ENCODE measurements around the gene MMP23B. TPM values are rescaled to one million over a fixed set of nuclear protein-coding genes. Genes with fewer than 3 reads are reported as not detected.
A peak's percentile ranks its signal among the peaks of the same experiment; 100 is the strongest.

The MMP23B gene
- total and polyA plus RNA-seq, 2 experiments from 2014 or later = 15.8 to 16.2 TPM

- TF ChIP-seq ZNF462 (CRISPR knock-in tag; IDR thresholded peaks at IDR 0.05) (no peak), ZNF114 (CRISPR knock-in tag; IDR thresholded peaks at IDR 0.05) (no peak), EZH2 (IDR thresholded peaks at IDR 0.05; ENCODE audit: low read depth, unreplicated experiment) (no peak), ZNF331 (CRISPR knock-in tag; IDR thresholded peaks at IDR 0.05; ENCODE audit: low read depth) (no peak), POLR2AphosphoS5 (IDR thresholded peaks at IDR 0.05; ENCODE audit: low read depth) (no peak), JUNB (IDR thresholded peaks at IDR 0.05; ENCODE audit: unreplicated experiment) (no peak), ETS1 (IDR thresholded peaks at IDR 0.05) (no peak), STAT1 (IDR thresholded peaks at IDR 0.05; ENCODE audit: unreplicated experiment) (no peak), CREB1 (CRISPR knock-in tag; IDR thresholded peaks at IDR 0.05; ENCODE audit: low read depth) (no peak)
Observed at GRCh38 chr1:1598051-1598719, 33.8 kb upstream of the MMP23B start (continued).

- Histone ChIP-seq H3K4me3 (peak overlapping the region; percentile 52), H3K79me2 (replicated peaks; ENCODE audit: insufficient read depth) (no peaks in the 10 kb centered on the region), H3K9me2 (ENCODE audit: insufficient read depth) (no peaks in the 10 kb centered on the region), H3K27ac (ENCODE audit: low read depth) (no peak overlapping the region), H4K20me1 (replicated peaks; ENCODE audit: insufficient read depth) (no peaks in the 10 kb centered on the region), H2AFZ (no peak overlapping the region), H3K27me3 (ENCODE audit: insufficient read depth) (peaks cover 34% of the 10 kb centered on the region), H3K4me2 (peak overlapping the region; percentile 74), H3K36me3 (ENCODE audit: insufficient read depth) (no peaks in the 10 kb centered on the region), H3K4me1 (ENCODE audit: insufficient read depth) (no peaks in the 10 kb centered on the region; the same call in 1 of the 2 replicates), H3F3A (replicated peaks; ENCODE audit: low read depth) (peaks cover 5% of the 10 kb centered on the region; the same call in 1 of the 2 replicates)
- Mint-ChIP-seq H3K4me3 (peak overlapping the region; percentile 78), H3K36me3 (ENCODE audit: low read depth) (no peaks in the 10 kb centered on the region), H3K4me1 (peaks cover 11% of the 10 kb centered on the region; the same call in 2 of the 3 replicates), H3K9me3 (no peaks in the 10 kb centered on the region), H3K27ac (no peak overlapping the region), H3K27me3 (ENCODE audit: insufficient read depth, low read depth, poor library complexity) (peaks cover 38% of the 10 kb centered on the region)
- ATAC-seq (no peak; the same call in 2 of the 3 replicates), DNase-seq (ENCODE audit: low spot score) (no peak)
- TF ChIP-seq NANOG (IDR thresholded peaks at IDR 0.05; ENCODE audit: borderline replicate concordance) = no peak
- no peak for TF ChIP-seq EZH2 (IDR thresholded peaks at IDR 0.05; ENCODE audit: low read depth, unreplicated experiment)
- TF ChIP-seq ETS1 (IDR thresholded peaks at IDR 0.05) = no peak
- TF ChIP-seq EZH2phosphoT487 (IDR thresholded peaks at IDR 0.05; ENCODE audit: unreplicated experiment) = no peak
- TF ChIP-seq POLR2AphosphoS5 (IDR thresholded peaks at IDR 0.05; ENCODE audit: low read depth) = no peak
- no peak for TF ChIP-seq ZNF114 (CRISPR knock-in tag; IDR thresholded peaks at IDR 0.05)
- TF ChIP-seq JUNB (IDR thresholded peaks at IDR 0.05; ENCODE audit: unreplicated experiment) = no peak
- no peak for TF ChIP-seq CREB1 (CRISPR knock-in tag; IDR thresholded peaks at IDR 0.05; ENCODE audit: low read depth)
- TF ChIP-seq ZNF331 (CRISPR knock-in tag; IDR thresholded peaks at IDR 0.05; ENCODE audit: low read depth) = no peak
- TF ChIP-seq CTCF (conservative IDR thresholded peaks at IDR 0.05; ENCODE audit: low read depth in 2 of 2) = no peak
- no peak for TF ChIP-seq STAT1 (IDR thresholded peaks at IDR 0.05; ENCODE audit: unreplicated experiment)
Observed at GRCh38 chr1:1598720-1599029, 33.3 kb upstream of the MMP23B start.

All from GM23338 (cell line).